Fibroblast of upper back skin (primary cell): ENCODE results near the gene FGF12.

Experiments used
- DNase-seq: peaks from one replicate; pipeline ENCODE4 v3.0.0-alpha.2; 2013

Gene FGF12

DNA sequence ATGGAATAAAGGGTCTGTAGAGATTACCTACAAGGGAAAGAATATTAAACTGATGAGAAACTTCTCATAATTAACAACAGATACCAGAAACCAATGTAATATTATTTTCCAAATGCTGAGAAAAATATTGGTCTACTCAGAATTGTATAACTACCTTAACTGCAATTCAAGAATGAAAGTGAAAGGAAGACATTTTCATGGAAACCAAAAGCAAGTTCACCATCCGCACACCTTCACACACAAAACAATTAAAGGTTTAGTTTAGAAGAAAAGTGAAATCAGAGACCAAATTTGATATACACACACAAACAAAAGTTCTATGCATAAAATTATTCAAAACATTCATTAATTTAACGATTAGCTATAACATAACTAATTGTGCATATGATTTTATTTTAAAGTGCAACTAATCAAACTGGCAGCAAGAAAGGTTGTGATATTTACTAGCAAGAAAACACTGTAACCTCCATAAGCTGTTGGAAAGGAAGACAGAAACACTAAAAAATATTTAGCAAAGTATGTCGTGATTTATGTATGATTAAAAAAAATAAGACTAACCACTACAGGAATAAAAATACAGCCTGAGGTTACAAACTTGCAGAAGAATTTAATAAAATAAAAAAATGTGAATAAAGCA lies 395.5 kb downstream of the FGF12 start:
- DNase-seq = no peak

- no peak for DNase-seq
Measured at GRCh38 chr3:192326656-192327055, 400.7 kb downstream of the FGF12 start.

DNA sequence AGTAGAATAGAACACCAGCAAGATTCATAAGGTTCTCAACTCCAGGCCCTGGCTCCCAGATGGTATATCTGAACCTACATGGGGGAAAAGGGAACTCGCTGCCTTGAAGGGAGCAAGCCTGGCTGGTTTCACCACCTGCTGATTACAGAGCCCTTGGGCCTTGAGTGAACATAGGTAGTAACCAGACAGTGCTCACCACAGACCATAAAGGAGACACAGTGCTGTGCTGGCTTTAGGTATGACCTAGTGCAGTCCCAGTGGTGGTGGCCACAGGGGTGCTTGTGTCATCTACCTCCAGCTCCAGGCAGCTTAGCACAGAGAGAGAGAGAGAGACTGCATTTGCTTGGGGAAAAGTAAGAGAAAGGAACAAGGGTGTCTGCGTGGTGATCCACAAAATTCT lies 409.8 kb downstream of the FGF12 start:
- no peak for DNase-seq

DNA sequence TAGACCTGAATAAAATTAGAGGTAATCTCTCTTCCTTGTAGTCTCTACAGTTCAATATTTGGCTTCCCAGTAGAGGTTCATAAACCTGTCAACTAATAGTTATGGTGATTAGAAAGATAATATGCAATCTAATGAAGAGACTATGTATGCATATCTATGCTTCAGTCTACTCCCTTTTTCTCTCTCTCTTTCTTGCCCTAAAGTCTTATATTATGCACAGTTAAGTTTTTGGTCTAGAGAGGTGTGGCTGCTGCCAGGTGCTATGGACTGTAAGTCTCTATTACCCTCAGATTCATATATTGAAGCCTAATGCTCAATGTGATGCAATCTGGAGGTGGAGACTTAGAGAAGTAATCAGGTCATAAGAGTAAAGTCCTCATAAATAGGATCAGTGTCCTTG lies 413.7 kb downstream of the FGF12 start:
- no peak for DNase-seq

- DNase-seq = peak; percentile 14
Measured at GRCh38 chr3:192307631-192308030, 419.7 kb downstream of the FGF12 start.

GRCh38 chr3:192303235-192303634 lies 424.1 kb downstream of the FGF12 start:
- DNase-seq = no peak

- DNase-seq = no peak
Measured at GRCh38 chr3:192302721-192303120, 424.6 kb downstream of the FGF12 start.

DNA sequence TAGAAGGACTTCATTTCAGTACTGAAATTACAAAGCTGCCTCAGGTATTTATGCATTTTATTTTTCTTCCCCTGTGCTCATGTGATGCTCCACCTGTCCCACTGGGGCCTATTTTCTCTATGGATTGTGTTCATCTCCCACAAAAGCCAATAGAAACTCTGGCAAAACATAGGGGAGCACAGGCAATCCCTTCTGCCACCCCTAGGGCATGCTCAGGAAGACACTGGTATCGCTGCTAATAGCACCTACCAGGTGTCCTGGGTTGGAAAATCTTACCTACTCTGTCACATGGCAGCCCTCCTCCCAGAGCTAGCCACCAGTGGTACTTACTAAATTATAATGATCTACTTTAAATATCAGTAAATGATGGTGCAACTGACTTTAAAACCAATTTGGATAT lies 427.4 kb downstream of the FGF12 start:
- DNase-seq = no peak

DNA sequence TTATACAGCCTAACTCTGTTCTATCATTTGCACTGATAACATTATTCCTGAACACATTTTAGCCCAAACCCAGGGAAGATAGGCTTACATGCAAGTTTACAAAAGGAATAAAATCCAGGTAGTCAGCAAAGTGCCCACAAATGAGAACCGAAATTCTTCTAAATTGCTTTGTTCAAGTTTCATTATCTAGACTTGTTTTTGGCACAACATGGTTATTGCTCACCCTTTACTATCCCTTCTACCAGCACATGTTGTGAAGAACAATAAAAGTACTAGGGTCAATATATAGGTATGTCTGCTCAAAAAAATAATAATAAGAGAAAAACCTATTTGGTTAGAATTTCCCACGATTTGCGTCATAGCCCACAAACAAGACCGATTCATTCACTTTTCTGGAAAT lies 430.5 kb downstream of the FGF12 start:
- no peak for DNase-seq

DNA sequence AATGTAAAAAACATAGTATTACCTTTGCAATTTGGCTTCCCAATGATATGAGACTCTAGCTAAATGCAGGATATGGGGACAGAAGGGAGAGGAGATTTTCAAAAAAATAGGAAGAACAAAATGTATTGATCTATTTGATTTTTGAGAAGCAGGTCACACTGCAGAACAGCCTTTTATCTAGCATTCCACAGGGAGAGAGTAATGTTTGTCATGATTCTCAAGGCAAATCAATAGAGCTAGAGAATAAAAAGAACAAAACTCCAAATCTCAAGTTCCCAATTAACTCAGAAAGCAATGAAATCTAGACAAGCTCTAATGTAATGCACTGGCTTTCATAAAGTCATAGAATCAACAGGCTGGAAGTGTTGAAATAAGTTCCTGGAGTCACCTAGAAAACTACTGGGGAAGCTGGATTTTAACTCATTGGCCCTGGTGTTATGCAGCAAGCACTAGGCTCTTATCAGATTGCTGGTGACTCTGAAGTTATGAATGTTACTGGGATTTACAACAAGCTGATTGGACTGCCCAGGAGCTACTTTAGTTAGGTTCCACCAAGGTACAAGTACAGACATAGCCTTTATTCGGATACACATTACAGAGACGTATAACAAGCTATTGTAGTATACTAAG lies 442.8 kb downstream of the FGF12 start:
- no peak for DNase-seq

- DNase-seq = no peak
Measured at GRCh38 chr3:192281207-192281880, 446.0 kb downstream of the FGF12 start.

DNA sequence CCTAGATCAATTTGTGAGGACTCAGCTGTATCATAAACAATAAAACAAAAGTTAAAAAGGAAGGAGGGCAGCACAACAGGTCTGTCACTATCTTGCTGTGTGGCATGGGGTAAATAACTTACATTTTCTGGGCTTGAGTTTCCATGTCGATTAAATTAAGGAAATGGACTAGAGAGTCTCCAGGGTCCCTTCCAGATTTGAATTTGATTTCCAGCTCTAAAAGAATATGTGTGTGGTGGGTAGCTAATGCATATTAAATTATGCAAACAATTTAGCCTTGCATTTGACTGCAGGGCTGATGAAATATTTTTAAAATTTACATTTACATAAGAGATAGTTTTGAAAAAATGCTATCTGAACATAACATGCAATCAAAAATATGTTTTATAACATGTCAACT lies 447.7 kb downstream of the FGF12 start:
- no peak for DNase-seq

DNA sequence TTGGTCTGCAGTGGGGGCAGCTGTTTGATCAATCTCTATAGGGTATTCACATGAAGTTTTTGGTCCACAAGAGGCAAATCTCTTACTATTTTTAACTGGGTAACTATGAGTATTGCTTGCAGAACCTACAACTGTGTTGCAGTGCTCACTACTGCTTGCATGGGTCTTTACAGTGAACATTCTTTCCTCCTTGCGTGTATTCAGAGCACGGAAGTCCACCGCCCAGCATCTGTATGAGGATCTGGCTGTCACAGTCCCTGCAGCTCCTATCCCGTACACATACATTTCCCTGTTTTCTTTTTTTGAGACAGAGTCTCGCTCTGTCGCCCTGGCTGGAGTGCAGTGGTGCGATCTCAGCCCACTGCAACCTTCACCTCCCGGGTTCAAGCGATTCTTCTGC lies 449.9 kb downstream of the FGF12 start:
- no peak for DNase-seq

DNA sequence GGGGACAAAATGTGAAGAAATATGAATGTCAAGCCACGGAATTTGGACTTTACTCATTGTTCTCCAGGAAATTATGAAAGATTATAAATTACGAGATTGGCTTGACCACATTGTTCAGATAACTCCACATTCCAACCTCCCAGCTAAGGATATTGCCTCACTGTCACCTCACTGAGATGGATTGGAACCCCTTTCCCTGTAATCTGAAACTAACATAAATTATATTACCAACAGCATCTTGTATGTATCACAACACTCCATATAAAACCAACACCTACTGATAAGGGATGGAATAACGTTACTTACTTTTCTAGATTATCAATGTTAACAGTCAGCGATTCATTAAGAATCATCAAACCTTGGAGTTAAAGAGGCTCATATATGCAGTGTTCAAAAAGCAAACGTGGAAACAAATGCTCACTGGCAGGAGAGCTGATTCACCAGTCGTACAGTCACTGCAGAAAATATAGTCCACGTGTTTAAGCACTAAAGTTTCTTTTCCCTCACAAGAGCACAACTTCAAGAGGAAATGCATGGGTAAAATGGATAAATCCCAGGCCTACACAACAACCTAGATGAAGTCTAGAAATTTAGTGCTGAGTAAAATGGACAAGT lies 451.5 kb downstream of the FGF12 start:
- DNase-seq = peak; percentile 66

DNA sequence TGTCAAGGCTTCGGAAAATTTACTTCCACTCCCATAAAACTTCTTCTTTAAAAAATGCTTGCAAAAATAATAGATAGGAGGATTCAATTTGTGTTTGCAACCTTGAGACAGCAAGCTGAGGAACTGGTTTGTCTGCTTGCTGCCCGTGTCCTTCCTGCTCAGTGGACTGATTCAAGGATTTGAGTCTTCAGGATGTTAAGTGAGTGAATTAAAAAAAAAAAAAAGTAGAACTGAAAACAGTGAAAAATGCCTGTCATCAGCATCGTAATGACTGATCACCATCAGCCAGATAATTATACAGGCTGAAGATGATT lies 453.7 kb downstream of the FGF12 start:
- DNase-seq = no peak

DNA sequence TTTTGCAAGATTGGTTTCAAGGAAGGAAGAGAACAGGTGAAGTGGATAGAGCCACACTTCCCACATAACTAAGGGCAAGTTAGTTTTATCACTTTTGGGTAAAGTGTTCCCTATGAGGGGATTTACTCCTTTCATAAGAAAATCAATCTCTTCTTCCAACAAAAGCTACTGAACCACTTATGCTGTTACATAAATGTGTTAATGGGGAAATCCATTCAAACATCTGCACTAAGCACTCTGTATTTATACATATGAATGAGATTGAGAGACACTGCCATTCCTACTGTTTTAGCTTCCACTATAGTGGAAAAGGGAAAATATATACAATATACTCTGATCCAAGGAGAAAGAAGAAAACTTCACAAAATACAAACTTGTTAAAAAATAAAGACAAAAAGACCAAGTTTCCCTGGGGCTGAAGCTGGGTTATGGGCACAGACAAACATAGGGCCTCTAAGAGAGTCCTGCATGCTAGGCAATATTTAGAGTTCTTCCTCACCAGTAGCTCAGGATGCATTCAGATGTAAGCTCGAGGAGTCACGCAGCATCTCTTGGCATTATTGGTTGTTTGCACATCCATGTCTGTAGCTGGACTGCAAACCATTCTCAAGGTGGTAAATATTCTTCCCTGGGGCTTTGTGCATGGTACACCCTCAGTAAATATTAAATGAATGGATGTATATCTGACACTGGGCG lies 454.2 kb downstream of the FGF12 start:
- no peak for DNase-seq

- no peak for DNase-seq
Measured at GRCh38 chr3:192262001-192262400, 465.3 kb downstream of the FGF12 start.

- DNase-seq = no peak
Measured at GRCh38 chr3:192261135-192261534, 466.2 kb downstream of the FGF12 start.

DNA sequence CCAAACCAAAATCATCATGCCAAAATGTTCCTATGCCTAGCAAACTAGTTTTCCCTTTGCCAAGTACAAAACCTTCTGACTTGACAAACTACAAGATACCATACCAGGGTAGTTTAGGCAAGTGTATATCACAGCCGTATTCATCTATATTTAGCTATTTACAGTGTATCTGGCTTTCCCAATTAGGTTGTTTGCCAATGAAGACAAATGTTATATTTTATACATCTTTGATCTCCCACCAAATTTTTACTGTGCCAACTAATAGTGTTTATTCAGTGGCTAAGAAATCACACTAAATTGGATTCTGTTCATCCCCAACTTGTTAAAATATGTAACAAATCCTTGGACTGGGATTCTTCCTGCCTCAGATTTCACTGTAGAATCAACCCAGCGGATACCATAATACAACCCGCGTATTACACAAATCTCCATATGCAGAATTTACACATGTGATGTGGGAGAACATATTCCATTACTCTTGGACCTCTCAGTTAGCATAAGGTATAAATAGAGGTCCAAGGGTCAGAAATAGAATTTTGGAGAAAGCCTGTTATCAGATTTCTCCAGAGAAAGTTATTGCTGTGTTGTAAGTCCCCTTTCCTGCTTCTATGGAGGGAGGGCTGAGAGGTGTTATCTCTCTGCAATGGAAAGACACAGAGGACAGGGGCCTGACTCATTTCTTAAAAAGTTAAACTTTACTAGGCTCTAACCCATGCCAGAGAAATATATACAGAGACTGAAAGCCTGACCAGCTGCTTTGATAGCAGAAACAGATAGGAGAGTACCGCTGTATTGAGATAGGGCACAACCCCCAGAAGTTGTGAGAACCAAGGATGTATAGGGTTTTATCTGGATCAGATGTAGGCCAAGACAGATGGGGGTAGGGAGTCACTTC lies 467.0 kb downstream of the FGF12 start:
- DNase-seq = no peak

DNA sequence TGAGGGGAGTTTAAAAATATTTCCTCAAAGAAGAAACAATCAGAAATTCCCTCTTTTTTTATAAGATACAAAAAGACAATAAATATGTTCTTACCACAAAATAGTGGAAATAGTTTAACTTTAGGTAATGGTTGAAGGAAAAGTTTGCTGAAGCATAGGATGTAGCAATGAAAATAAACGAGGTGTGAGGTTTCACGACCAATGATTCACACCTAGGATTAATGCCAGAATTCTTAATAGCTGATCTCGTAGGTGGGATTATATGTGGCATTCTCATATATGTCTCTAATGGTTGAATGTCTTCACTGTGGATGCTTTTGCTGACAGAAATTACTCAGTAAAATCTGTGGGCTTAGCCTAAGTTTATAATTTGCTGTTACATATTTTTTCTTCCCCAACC lies 467.7 kb downstream of the FGF12 start:
- peak; percentile 14 for DNase-seq

- DNase-seq = no peak
Measured at GRCh38 chr3:192258721-192259120, 468.6 kb downstream of the FGF12 start.

DNA sequence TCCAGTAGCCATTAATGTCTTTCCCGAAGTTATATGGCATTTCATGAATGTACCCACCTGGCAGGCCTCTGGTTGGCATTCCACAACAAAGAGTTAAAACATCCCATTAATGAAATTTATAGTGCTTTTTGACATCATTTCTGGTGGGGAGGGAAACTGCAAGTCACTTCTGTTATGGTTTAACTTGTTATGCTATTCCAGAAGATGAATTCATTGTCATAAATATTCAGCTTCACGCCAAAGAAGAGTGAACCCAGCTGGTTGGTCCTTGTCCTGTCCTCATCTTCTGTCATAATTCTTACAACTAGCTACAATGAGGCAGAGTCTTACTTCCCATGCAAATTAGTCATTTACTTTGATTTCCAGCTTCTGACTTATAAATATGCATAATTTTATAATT lies 471.5 kb downstream of the FGF12 start:
- DNase-seq = no peak
